Transverse colon (tissue), 3 donors: ENCODE results near the gene PCDHGA1.

Source experiments
- POLR2A ChIP-seq: fragments of 450-650 bp; IDR thresholded peaks from one replicate; pipeline ENCODE4 v1.6.1; 2016; ENCODE audit warnings: antibody characterized with exemption, mild to moderate bottlenecking, moderate library complexity
- TF ChIP-seq, protein P1 (sequence below), 5 experiments: fragments of 200-600 bp in 3 of 5; fragments of 450-650 bp in 2 of 5; sonication (generic) in 3 of 5; IDR thresholded peaks; 1 replicate in 2 of 5; 2 replicates in 3 of 5; pipeline ENCODE4 v1.5.1; 2016 to 2017; ENCODE audit warnings: antibody characterized with exemption in 5 of 5, inconsistent platforms in 3 of 5, mild to moderate bottlenecking in 2 of 5, moderate library complexity in 1 of 5

DNA sequence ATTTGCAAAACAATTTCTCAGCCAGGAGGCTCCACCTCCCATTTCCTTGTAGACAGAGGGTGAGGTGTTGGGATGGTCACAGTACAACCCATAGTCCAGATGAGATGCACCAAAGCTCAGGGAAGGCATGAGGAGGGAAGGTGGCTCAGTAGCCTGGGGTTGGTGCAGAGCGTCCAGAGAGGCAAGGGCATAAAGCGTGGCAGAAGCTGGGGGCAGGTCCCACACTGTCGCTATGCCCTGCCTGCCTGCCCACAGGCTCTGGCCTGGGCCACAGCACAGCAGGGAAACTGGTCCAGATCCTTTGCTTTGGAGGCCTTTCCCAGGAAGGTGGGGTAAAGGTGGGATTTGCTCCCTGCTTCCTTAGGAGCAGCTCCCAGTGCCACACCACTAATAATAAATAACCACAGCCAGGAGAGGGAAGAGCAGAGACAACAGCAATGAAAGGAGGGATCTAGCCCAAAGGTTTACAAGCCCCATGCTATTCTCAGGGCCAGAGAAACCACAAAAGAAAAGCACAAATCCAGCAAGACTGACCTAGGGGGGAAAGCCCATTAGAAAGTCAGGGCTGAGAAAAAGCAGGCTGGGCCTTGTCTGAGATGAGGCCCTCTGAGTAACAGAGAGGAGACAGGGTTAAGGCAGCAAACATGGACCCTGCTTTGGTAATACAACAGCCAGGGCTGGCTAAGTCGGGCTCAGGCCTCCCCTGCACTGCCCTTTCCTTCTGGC, 185.8 kb downstream of the PCDHGA1 start:
- TF ChIP-seq, protein P1, sequence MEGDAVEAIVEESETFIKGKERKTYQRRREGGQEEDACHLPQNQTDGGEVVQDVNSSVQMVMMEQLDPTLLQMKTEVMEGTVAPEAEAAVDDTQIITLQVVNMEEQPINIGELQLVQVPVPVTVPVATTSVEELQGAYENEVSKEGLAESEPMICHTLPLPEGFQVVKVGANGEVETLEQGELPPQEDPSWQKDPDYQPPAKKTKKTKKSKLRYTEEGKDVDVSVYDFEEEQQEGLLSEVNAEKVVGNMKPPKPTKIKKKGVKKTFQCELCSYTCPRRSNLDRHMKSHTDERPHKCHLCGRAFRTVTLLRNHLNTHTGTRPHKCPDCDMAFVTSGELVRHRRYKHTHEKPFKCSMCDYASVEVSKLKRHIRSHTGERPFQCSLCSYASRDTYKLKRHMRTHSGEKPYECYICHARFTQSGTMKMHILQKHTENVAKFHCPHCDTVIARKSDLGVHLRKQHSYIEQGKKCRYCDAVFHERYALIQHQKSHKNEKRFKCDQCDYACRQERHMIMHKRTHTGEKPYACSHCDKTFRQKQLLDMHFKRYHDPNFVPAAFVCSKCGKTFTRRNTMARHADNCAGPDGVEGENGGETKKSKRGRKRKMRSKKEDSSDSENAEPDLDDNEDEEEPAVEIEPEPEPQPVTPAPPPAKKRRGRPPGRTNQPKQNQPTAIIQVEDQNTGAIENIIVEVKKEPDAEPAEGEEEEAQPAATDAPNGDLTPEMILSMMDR (IDR thresholded peaks at IDR 0.05) = no peak
- no peak for TF ChIP-seq POLR2A
